CD4-positive, alpha-beta T cell treated with Interleukin-4 for 4 hours (primary cell): ENCODE measurements around the gene UTF1.

Experiments used
- DNase-seq: peaks from one replicate; pipeline ENCODE4 v3.0.0-alpha.2; 2020

The UTF1 gene

GRCh38 chr10:133280391-133281059 lies 50.5 kb downstream of the UTF1 start:
- DNase-seq, result no peak

- no peak for DNase-seq
These were observed 51.1 kb downstream of the UTF1 start for GRCh38 chr10:133281084-133281483.
